PC-9 (cell line): ENCODE data around the gene LONP1. TPM values are rescaled to one million over a fixed set of nuclear protein-coding genes. Genes with fewer than 3 reads are reported as not detected.
A peak's percentile ranks its signal among the peaks of the same experiment; 100 is the strongest.

Experiments
- Bru-seq: library from RNA; stranded (reverse); fragments of 400-500 nt; gene quantifications from one replicate; lab custom pipeline; 2021; lab: Mats Ljungman, UMichigan
- BruChase-seq, 2 experiments: library from RNA; stranded (reverse); fragments of 400-500 nt; gene quantifications; one replicate each; lab custom pipeline; 2021; lab: Mats Ljungman, UMichigan
- BruUV-seq: library from RNA; stranded (reverse); fragments of 400-500 nt; replicated peaks from 2 replicates; lab custom pipeline; 2021; lab: Mats Ljungman, UMichigan
- CTCF ChIA-PET: fragments of 300-600 bp; sonication (Branson Sonifier 250); formaldehyde crosslinking; loops from one replicate; lab custom pipeline; 2022; ENCODE audit warnings: antibody characterized with exemption; lab: Charles Lee
- POLR2A ChIA-PET: fragments of 300-600 bp; sonication (Branson Sonifier 250); formaldehyde crosslinking; loops from one replicate; lab custom pipeline; 2022; ENCODE audit warnings: antibody characterized with exemption; ENCODE audit not compliant: unreplicated experiment; lab: Charles Lee
- DNase-seq, 2 experiments: peaks; one replicate each; pipeline versions ENCODE4 v3.0.0 to v3.0.0-alpha.2; 2015 to 2022; ENCODE audit warnings: mixed read lengths in 1 of 2
- H2AFZ ChIP-seq: fragments of 200-600 bp; sonication (generic); 2 replicates; pipeline ENCODE4 v1.8.1; 2017; ENCODE audit warnings: antibody characterized with exemption
- H3F3A ChIP-seq: fragments of 200-600 bp; sonication (generic); 2 replicates; pipeline ENCODE4 v1.8.1; 2017; ENCODE audit warnings: antibody characterized with exemption, mild to moderate bottlenecking, low read depth; ENCODE audit not compliant: insufficient read depth
- H3K27ac ChIP-seq: fragments of 200-600 bp; sonication (generic); 2 replicates; pipeline ENCODE4 v1.6.1; 2016; ENCODE audit warnings: mixed run types
- H3K27me3 ChIP-seq: fragments of 200-600 bp; sonication (generic); 2 replicates; pipeline ENCODE4 v1.6.1; 2016; ENCODE audit warnings: low read depth, mixed run types; ENCODE audit not compliant: insufficient read depth
- H3K36me3 ChIP-seq: fragments of 200-600 bp; sonication (generic); 2 replicates; pipeline ENCODE4 v1.6.1; 2016; ENCODE audit warnings: low read depth, mixed run types
- H3K4me1 ChIP-seq: fragments of 200-600 bp; sonication (generic); replicated peaks from 2 replicates; pipeline ENCODE4 v1.6.1; 2016; ENCODE audit warnings: mixed run types; ENCODE audit not compliant: insufficient read depth
- H3K4me2 ChIP-seq: fragments of 200-600 bp; sonication (generic); 2 replicates; pipeline ENCODE4 v1.6.1; 2017; ENCODE audit warnings: mixed run types
- H3K4me3 ChIP-seq: fragments of 200-600 bp; sonication (generic); 2 replicates; pipeline ENCODE4 v1.6.1; 2016; ENCODE audit warnings: mixed run types
- H3K79me2 ChIP-seq: fragments of 200-600 bp; sonication (generic); 2 replicates; pipeline ENCODE4 v1.6.1; 2017; ENCODE audit warnings: low read depth, mixed run types
- H3K9me2 ChIP-seq: fragments of 200-600 bp; sonication (generic); 2 replicates; pipeline ENCODE4 v1.8.1; 2017; ENCODE audit warnings: mild to moderate bottlenecking; ENCODE audit not compliant: insufficient read depth
- H3K9me3 ChIP-seq: fragments of 200-600 bp; sonication (generic); 2 replicates; pipeline ENCODE4 v1.8.1; 2016; ENCODE audit warnings: low read depth; ENCODE audit not compliant: insufficient read depth
- H4K20me1 ChIP-seq: fragments of 200-600 bp; sonication (generic); 2 replicates; pipeline ENCODE4 v1.8.1; 2017; ENCODE audit not compliant: insufficient read depth
- EZH2 ChIP-seq: fragments of 200-600 bp; sonication (generic); IDR thresholded peaks from 2 replicates; pipeline ENCODE4 v1.8.0; 2017; ENCODE audit warnings: antibody characterized with exemption, low read depth
- intact Hi-C: fragments of 100-400 bp; cut with micrococcal nuclease; formaldehyde crosslinking; loops from one replicate; pipeline ENCODE4 v1.10.0; 2022; ENCODE audit not compliant: unreplicated experiment
- long read RNA-seq: library from polyadenylated mRNA; stranded (forward); transcript quantifications from one replicate; pipeline ENCODE4 v2.0.0, GENCODE V29; 2022
- total RNA-seq: library from RNA; stranded (reverse); gene quantifications from 2 replicates; pipeline ENCODE4 v1.2.3, GENCODE V29; 2021
- TF ChIP-seq, protein P1 (sequence below): fragments of 200-600 bp; sonication (generic); conservative IDR thresholded peaks from 2 replicates; pipeline ENCODE4 v1.6.1; 2017; ENCODE audit warnings: mixed run types, antibody characterized with exemption, mild to moderate bottlenecking, moderate library complexity

The LONP1 gene, protein sequence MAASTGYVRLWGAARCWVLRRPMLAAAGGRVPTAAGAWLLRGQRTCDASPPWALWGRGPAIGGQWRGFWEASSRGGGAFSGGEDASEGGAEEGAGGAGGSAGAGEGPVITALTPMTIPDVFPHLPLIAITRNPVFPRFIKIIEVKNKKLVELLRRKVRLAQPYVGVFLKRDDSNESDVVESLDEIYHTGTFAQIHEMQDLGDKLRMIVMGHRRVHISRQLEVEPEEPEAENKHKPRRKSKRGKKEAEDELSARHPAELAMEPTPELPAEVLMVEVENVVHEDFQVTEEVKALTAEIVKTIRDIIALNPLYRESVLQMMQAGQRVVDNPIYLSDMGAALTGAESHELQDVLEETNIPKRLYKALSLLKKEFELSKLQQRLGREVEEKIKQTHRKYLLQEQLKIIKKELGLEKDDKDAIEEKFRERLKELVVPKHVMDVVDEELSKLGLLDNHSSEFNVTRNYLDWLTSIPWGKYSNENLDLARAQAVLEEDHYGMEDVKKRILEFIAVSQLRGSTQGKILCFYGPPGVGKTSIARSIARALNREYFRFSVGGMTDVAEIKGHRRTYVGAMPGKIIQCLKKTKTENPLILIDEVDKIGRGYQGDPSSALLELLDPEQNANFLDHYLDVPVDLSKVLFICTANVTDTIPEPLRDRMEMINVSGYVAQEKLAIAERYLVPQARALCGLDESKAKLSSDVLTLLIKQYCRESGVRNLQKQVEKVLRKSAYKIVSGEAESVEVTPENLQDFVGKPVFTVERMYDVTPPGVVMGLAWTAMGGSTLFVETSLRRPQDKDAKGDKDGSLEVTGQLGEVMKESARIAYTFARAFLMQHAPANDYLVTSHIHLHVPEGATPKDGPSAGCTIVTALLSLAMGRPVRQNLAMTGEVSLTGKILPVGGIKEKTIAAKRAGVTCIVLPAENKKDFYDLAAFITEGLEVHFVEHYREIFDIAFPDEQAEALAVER
- total RNA-seq (78.2 and 140 TPM in 2 replicates), Bru-seq, nascent RNA (percentile 67 among the genes with signal in this experiment), BruChase-seq, experiment 1, labeled RNA remaining after a 2-hour chase (percentile 75 among the genes with signal in this experiment), BruChase-seq, experiment 2, labeled RNA remaining after a 6-hour chase (percentile 82 among the genes with signal in this experiment)
- long read RNA-seq, transcript LONP1-201 (18 exons, 3,236 nt) = major isoform, 163 of 198 reads
- long read RNA-seq, partial matches to known transcripts = 19 of 198 reads
- long read RNA-seq, other reads (novel, unspliced or antisense) = 15 of 198 reads

DNA sequence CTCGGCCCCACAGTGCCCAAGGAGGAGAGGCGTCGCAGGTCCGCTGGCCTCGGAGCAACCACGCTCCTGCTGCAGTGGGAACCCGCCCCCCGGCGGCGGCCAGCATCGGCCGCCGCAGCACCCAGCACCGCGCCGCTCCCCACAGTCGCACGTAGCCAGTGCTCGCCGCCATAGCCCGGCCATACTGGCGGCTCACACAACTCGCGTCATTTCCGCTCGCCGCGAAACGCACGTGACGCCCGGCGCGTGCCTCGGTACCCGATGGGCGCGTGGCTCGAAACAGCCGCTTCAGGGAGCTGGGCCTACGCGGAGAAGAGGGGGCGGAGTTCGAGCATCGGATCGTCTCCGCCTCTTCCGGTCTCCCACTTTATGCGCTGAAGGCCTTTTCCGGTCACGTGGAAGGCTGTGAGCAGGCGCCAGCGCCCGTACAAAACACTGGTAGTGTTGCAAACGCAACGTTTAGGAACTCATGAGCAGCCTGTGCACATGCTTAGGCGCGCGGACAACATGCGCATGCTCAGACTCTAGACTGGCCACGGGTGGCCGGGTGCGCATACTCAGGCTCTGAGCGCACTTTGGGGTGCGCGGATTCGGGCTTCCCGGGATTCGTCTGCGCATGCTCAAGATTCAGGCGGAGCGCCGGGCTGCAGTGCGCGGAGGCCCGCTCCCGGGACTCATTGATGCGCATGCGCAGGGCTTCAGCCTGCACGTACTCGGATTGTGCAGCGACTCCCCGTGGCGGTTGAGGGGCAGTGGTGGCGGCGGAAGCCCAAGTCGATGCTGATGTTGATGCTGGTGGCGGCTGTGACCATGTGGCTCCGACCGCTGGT, at the start of gene LONP1, which contains the start of gene CATSPERD:
TSS of gene LONP1 (minus strand) at position 186 of the 830 bp plus-strand sequence. CDS start at position 172, 14 bp downstream.
TSS of gene CATSPERD (plus strand) at position 677 of the 830 bp plus-strand sequence. CDS start at position 778, 101 bp downstream.
- intact Hi-C loops = no loop called here
- no TSS peak for BruUV-seq
- TF ChIP-seq, protein P1, sequence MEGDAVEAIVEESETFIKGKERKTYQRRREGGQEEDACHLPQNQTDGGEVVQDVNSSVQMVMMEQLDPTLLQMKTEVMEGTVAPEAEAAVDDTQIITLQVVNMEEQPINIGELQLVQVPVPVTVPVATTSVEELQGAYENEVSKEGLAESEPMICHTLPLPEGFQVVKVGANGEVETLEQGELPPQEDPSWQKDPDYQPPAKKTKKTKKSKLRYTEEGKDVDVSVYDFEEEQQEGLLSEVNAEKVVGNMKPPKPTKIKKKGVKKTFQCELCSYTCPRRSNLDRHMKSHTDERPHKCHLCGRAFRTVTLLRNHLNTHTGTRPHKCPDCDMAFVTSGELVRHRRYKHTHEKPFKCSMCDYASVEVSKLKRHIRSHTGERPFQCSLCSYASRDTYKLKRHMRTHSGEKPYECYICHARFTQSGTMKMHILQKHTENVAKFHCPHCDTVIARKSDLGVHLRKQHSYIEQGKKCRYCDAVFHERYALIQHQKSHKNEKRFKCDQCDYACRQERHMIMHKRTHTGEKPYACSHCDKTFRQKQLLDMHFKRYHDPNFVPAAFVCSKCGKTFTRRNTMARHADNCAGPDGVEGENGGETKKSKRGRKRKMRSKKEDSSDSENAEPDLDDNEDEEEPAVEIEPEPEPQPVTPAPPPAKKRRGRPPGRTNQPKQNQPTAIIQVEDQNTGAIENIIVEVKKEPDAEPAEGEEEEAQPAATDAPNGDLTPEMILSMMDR = peak; percentile 70
- TF ChIP-seq EZH2 = no peak
- POLR2A ChIA-PET = interaction anchor here (0.5 to 0.9 kb wide), 7 partner anchors 8 to 849 kb away, joined by 3 to 5 read pairs (median 3); partner anchors contain the start of genes RPL36, SAFB and SAFB2
- H2AFZ ChIP-seq = peak within 1 kb of the TSS; percentile 87
- peaks cover 9% of the 10 kb centered on the region for H3K4me1 ChIP-seq
- no peaks in the 10 kb centered on the region for H3K9me2 ChIP-seq
- CTCF ChIA-PET = interaction anchor here (0.6 kb wide), 2 partner anchors 20 to 718 kb away, joined by 5 read pairs; no protein-coding TSS in a partner anchor
- peak within 1 kb of the TSS; percentile 99 for H3K27ac ChIP-seq
- peaks cover 23% of the 10 kb centered on the region for H3F3A ChIP-seq
- peaks cover 4% of the 10 kb centered on the region; the same call in 1 of the 2 replicates for H3K36me3 ChIP-seq
- H3K4me2 ChIP-seq = peak within 1 kb of the TSS; percentile 97
- peak within 1 kb of the TSS; percentile 97 for H3K4me3 ChIP-seq
- H3K9me3 ChIP-seq = no peaks in the 10 kb centered on the region
- peaks cover 17% of the 10 kb centered on the region for H4K20me1 ChIP-seq
- H3K79me2 ChIP-seq = peaks cover 42% of the 10 kb centered on the region
- DNase-seq = peak; percentile 90 to 92
- no peaks in the 10 kb centered on the region for H3K27me3 ChIP-seq

- DNase-seq = no peak
- CTCF ChIA-PET = interaction anchor here (0.7 kb wide), 1 partner anchor 12 kb away, joined by 6 read pairs; no protein-coding TSS in a partner anchor
- Histone ChIP-seq H3K27me3 (no peaks in the 10 kb centered on the region), H3K79me2 (no peaks in the 10 kb centered on the region), H3K4me1 (no peaks in the 10 kb centered on the region), H3K9me2 (no peaks in the 10 kb centered on the region), H3F3A (no peaks in the 10 kb centered on the region), H3K27ac (no peak overlapping the region), H3K4me2 (no peak overlapping the region), H3K4me3 (no peak overlapping the region), H4K20me1 (no peaks in the 10 kb centered on the region), H3K9me3 (no peaks in the 10 kb centered on the region), H2AFZ (no peak overlapping the region), H3K36me3 (no peaks in the 10 kb centered on the region)
- BruUV-seq = no TSS peak
- intact Hi-C loops = no loop called here
- POLR2A ChIA-PET = no interaction called here
- no peak for TF ChIP-seq EZH2
- TF ChIP-seq, protein P1 = no peak
Observed at GRCh38 chr19:5767949-5768348, 48.0 kb upstream of the LONP1 start.
